HG03139 (cell line): ENCODE data around the gene A3GALT2.

Experiments used
- ATAC-seq: cut with Tn5 transposase; IDR thresholded peaks from one replicate; pipeline ENCODE4 v1.9.1; 2021; ENCODE audit not compliant: unreplicated experiment

The A3GALT2 gene

GRCh38 chr1:33320619-33321165, at the start of gene A3GALT2:
TSS of gene A3GALT2 (minus strand) at chr1:33321098. CDS start at chr1:33321098, 0 bp downstream.
- no peak for ATAC-seq

GRCh38 chr1:33370301-33370700, 49.4 kb upstream of the A3GALT2 start:
- no peak for ATAC-seq

- ATAC-seq, result no peak
These were observed 48.9 kb upstream of the A3GALT2 start for GRCh38 chr1:33369764-33370163.

GRCh38 chr1:33369081-33369480, 48.2 kb upstream of the A3GALT2 start:
- no peak for ATAC-seq

GRCh38 chr1:33368431-33368830, 47.5 kb upstream of the A3GALT2 start:
- ATAC-seq, result no peak

- ATAC-seq, result no peak
These were observed 46.8 kb upstream of the A3GALT2 start for GRCh38 chr1:33367485-33368405.

- no peak for ATAC-seq
These were observed 46.0 kb upstream of the A3GALT2 start for GRCh38 chr1:33366762-33367484.

- no peak for ATAC-seq
These were observed 44.7 kb upstream of the A3GALT2 start for GRCh38 chr1:33365560-33365997.

- no peak for ATAC-seq
These were observed 43.6 kb upstream of the A3GALT2 start for GRCh38 chr1:33364565-33364918.

GRCh38 chr1:33363470-33363861, 42.6 kb upstream of the A3GALT2 start:
- ATAC-seq, result no peak

GRCh38 chr1:33363021-33363420, 42.1 kb upstream of the A3GALT2 start:
- no peak for ATAC-seq

- no peak for ATAC-seq
These were observed 40.8 kb upstream of the A3GALT2 start for GRCh38 chr1:33361532-33362235.

- ATAC-seq, result no peak
These were observed 39.5 kb upstream of the A3GALT2 start for GRCh38 chr1:33360367-33360766.

- ATAC-seq, result no peak
These were observed 39.0 kb upstream of the A3GALT2 start for GRCh38 chr1:33359931-33360330.

- ATAC-seq, result no peak
These were observed 38.1 kb upstream of the A3GALT2 start for GRCh38 chr1:33358795-33359503.

- no peak for ATAC-seq
These were observed 37.4 kb upstream of the A3GALT2 start for GRCh38 chr1:33358114-33358794.

- no peak for ATAC-seq
These were observed 36.2 kb upstream of the A3GALT2 start for GRCh38 chr1:33357099-33357498.

GRCh38 chr1:33354707-33355316, 33.9 kb upstream of the A3GALT2 start:
- no peak for ATAC-seq

- no peak for ATAC-seq
These were observed 32.6 kb upstream of the A3GALT2 start for GRCh38 chr1:33353531-33353930.

- ATAC-seq, result no peak
These were observed 30.4 kb upstream of the A3GALT2 start for GRCh38 chr1:33351281-33351660.
